ENCODE measurements around the gene PDE8A. TPM values are rescaled to one million over a fixed set of nuclear protein-coding genes. Genes with fewer than 3 reads are reported as not detected.

The PDE8A gene
- total and polyA plus RNA-seq, 2 of the 4 experiments (the other 2 are of a cell fraction) = 32.4 to 35.9 TPM

DNA sequence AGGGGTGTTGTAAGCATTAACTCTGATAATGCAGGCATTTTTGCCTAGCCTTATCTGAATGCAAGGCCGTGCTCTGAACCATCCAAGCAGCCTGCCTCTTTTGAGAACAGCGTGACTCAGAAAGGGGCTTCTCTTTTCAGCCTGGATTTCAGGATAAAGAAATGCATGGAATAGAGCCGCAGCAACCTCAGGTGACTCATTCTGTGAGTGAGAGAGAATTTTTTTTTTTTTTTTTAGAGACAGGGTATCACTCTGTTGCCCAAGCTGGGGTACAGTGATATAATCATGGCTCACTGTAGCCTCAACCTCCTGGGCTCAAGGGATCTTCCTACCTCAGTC, 20.6 kb upstream of the PDE8A start (continued):
- TF ChIP-seq CEBPB (IDR thresholded peaks at IDR 0.05; ENCODE audit: low read depth, low read length) = peak; percentile 52; the same call in 1 of the 2 replicates
- TF ChIP-seq NFE2L2 (IDR thresholded peaks at IDR 0.05; ENCODE audit: low read depth, low read length) = no peak
- TF ChIP-seq RCOR1 (IDR thresholded peaks at IDR 0.05; ENCODE audit: insufficient replicate concordance, low read length) = no peak
- TF ChIP-seq BHLHE40 (IDR thresholded peaks at IDR 0.05; ENCODE audit: low read depth, low read length) = peak; percentile 23; the same call in 1 of the 2 replicates
- TF ChIP-seq RAD21 (IDR thresholded peaks at IDR 0.05; ENCODE audit: low read length) = peak; percentile 22; the same call in 1 of the 2 replicates

DNA sequence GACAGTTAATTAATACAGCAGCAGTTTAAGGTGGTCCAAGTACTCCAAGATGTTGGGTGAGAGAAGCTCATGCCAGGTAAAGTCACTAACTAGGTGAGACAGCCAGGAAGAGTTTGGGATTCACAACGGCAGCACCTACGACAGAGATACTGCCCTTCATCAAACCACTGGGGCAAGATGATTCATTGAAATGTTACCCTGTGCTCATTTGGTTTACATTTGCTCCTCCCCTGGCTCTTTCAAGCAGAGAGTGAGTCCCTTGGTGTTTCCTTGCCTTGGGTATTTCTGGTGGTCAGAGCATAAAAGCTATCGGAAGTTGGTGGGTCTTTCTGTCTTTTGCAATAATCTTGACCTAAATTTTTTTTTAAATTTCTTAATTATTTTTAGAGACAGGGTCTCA, 19.9 kb upstream of the PDE8A start:
- Histone ChIP-seq H3K4me2 (ENCODE audit: low read depth, low read length) (peak overlapping the region; percentile 37; the same call in 1 of the 2 replicates), H3K23ac (ENCODE audit: low read depth, low read length) (no peak overlapping the region), H2AK9ac (replicated peaks; ENCODE audit: low read depth, low read length, poor library complexity) (no peak overlapping the region), H3K9ac (ENCODE audit: low read depth, low read length) (no peak overlapping the region), H3K9me3 (ENCODE audit: control insufficient read depth, insufficient read depth, low read length) (peaks cover 4% of the 10 kb centered on the region), H3K27me3 (ENCODE audit: control insufficient read depth, insufficient read depth, low read length) (no peaks in the 10 kb centered on the region), H4K20me1 (ENCODE audit: insufficient read depth, low read length) (no peaks in the 10 kb centered on the region), H2BK20ac (ENCODE audit: low read depth, low read length) (no peak overlapping the region), H2BK120ac (ENCODE audit: low read depth, low read length) (no peak overlapping the region), H3K79me1 (ENCODE audit: low read depth in 1 of 2, low read length in 2 of 2) (no peaks in the 10 kb centered on the region), H3K14ac (replicated peaks; ENCODE audit: low read depth, low read length) (no peak overlapping the region), H4K5ac (ENCODE audit: low read depth, low read length) (no peak overlapping the region), H2AK5ac (ENCODE audit: low read depth, low read length) (peak overlapping the region; percentile 27), H2BK5ac (ENCODE audit: low read depth, low read length, poor library complexity, severe bottlenecking) (no peak overlapping the region), H3K4me1 (ENCODE audit: control insufficient read depth, insufficient read depth, low read length) (peaks cover 6% of the 10 kb centered on the region), H3K4me3 (ENCODE audit: insufficient read depth, low read depth, low read length) (no peak overlapping the region), H3K9me1 (ENCODE audit: insufficient read depth, low read length) (peaks cover 11% of the 10 kb centered on the region), H3K36me3 (ENCODE audit: control insufficient read depth, insufficient read depth, low read length) (no peaks in the 10 kb centered on the region), H3K56ac (ENCODE audit: extremely low read depth, insufficient read depth, low read length) (no peak overlapping the region), H4K91ac (ENCODE audit: insufficient read depth, low read depth, low read length) (no peak overlapping the region), H2BK15ac (ENCODE audit: low read depth, low read length) (no peak overlapping the region), H4K8ac (ENCODE audit: low read depth in 2 of 2, low read length in 2 of 2) (0 out of 4 replicates have a peak overlapping the region, but pooled peaks of 1 of the 2 experiments have one; percentile 2), H2AFZ (replicated peaks; ENCODE audit: low read length, poor library complexity) (no peak overlapping the region), H3K4ac (ENCODE audit: low read depth, low read length) (peak overlapping the region; percentile 5; the same call in 1 of the 2 replicates), H3K27ac (ENCODE audit: insufficient read depth, low read length) (no peak overlapping the region), H3K18ac (ENCODE audit: low read depth, low read length) (no peak overlapping the region)
- WGBS, 2 experiments (ENCODE audit: extremely low coverage in 2 of 2, insufficient read length in 1 of 2) = no CpG with 5 or more reads among the region's 3 CpGs
- intact Hi-C loops (cut with micrococcal nuclease) = no loop called here
- ATAC-seq (ENCODE audit: low read depth) = peak; percentile 73
- POLR2A ChIA-PET (ENCODE audit: unreplicated experiment) = no interaction called here
- CTCF ChIA-PET = no interaction called here
- in situ Hi-C loops (cut with MboI; ENCODE audit: low sequenced_read_pairs) = loop anchor here (25.0 kb wide), 1 partner anchor 326 kb away; no protein-coding TSS in a partner anchor
- TF ChIP-seq FOS (IDR thresholded peaks at IDR 0.05; ENCODE audit: low read depth, low read length) = no peak
- dilution Hi-C loops (cut with HindIII; ENCODE audit: low sequenced_read_pairs, unreplicated experiment) = no loop called here
- peak; percentile 58 for DNase-seq
- BruUV-seq (replicated peaks) = no TSS peak
